Natural killer cell (primary cell): ENCODE data around the gene HAUS8. TPM values are rescaled to one million over a fixed set of nuclear protein-coding genes. Genes with fewer than 3 reads are reported as not detected.

Experiments used
- ATAC-seq, 3 donors: fragments of 150-1000 bp in 2 of 3; fragments of 200-7000 bp in 1 of 3; cut with Tn5 transposase; 1 replicate in 1 of 3; 2 replicates in 2 of 3; pipeline ENCODE4 v1.10.0; 2021; ENCODE audit warnings: mild to moderate bottlenecking in 2 of 3, moderate library complexity in 2 of 3
- DNase-seq, 2 donors: peaks; one replicate each; pipeline versions ENCODE4 v3.0.0 to v3.0.0-alpha.2; 2013 to 2021; ENCODE audit warnings: mixed read lengths in 1 of 2
- H3K27ac ChIP-seq: one replicate; pipeline ENCODE4 v1.5.1; 2013; ENCODE audit warnings: mild to moderate bottlenecking, low read length
- H3K27me3 ChIP-seq: one replicate; pipeline ENCODE4 v1.6.1; 2013; ENCODE audit warnings: low read length; ENCODE audit not compliant: control insufficient read depth, insufficient read depth
- H3K36me3 ChIP-seq: one replicate; pipeline ENCODE4 v1.6.1; 2013; ENCODE audit warnings: low read length; ENCODE audit not compliant: control insufficient read depth, insufficient read depth
- H3K4me1 ChIP-seq: one replicate; pipeline ENCODE4 v1.6.1; 2013; ENCODE audit warnings: low read length; ENCODE audit not compliant: control insufficient read depth, insufficient read depth
- H3K4me3 ChIP-seq: one replicate; pipeline ENCODE4 v1.5.1; 2013; ENCODE audit warnings: low read length
- H3K9me3 ChIP-seq: one replicate; pipeline ENCODE4 v1.6.1; 2013; ENCODE audit warnings: low read length; ENCODE audit not compliant: control insufficient read depth, insufficient read depth
- H3K27ac Mint-ChIP-seq, 2 donors: one replicate each; pipeline ENCODE4 v1.8.0; 2022; ENCODE audit warnings: mild to moderate bottlenecking in 2 of 2, mixed read lengths in 2 of 2, moderate library complexity in 1 of 2
- H3K27me3 Mint-ChIP-seq, 2 donors: one replicate each; pipeline ENCODE4 v1.8.0; 2022; ENCODE audit warnings: low read depth in 2 of 2, mixed read lengths in 2 of 2
- H3K36me3 Mint-ChIP-seq: one replicate; pipeline ENCODE4 v1.8.0; 2022; ENCODE audit warnings: mixed read lengths
- H3K4me1 Mint-ChIP-seq, 2 donors: one replicate each; pipeline ENCODE4 v1.8.0; 2022; ENCODE audit warnings: mixed read lengths in 2 of 2
- H3K4me3 Mint-ChIP-seq: one replicate; pipeline ENCODE4 v1.8.0; 2022; ENCODE audit warnings: mild to moderate bottlenecking, moderate library complexity, mixed read lengths
- H3K9me3 Mint-ChIP-seq, 2 donors: one replicate each; pipeline ENCODE4 v1.8.0; 2022; ENCODE audit warnings: mixed read lengths in 2 of 2
- CTCF ChIP-seq: fragments of 200-600 bp; IDR thresholded peaks from one replicate; pipeline ENCODE4 v1.8.0; 2022; ENCODE audit warnings: antibody characterized with exemption
- WGBS: methylation state at CpG from one replicate; pipeline ENCODE4 v1.1.7; 2013; ENCODE audit warnings: missing lambda C conversion rate; ENCODE audit not compliant: insufficient coverage; 5-methylcytosine and 5-hydroxymethylcytosine counted together
- intact Hi-C: fragments of 100-400 bp; cut with micrococcal nuclease; formaldehyde crosslinking; loops from one replicate; pipeline ENCODE4 v1.14.2; 2022
- total RNA-seq, 4 donors: library from RNA; stranded (reverse); fragments of 120-200 nt in 1 of 4; gene quantifications; one replicate each; pipeline versions ENCODE4 v1.2.3 to v1.2.4, GENCODE V29; 2013 to 2022

HAUS8 gene
- total RNA-seq, 3 donors from 2014 or later (not counting 1 experiment from before 2014, with no cell fraction given): 10.3 to 13.5 (median 10.4) TPM

- H3K4me1 ChIP-seq: peaks cover 10% of the 10 kb centered on the region
- no peak overlapping the region for H3K27ac ChIP-seq
- peaks cover 21% of the 10 kb centered on the region for H3K36me3 ChIP-seq
- no peak overlapping the region for H3K4me3 ChIP-seq
- ATAC-seq (no peak), DNase-seq (no peak)
- TF ChIP-seq CTCF: no peak
- no peak overlapping the region for H3K4me3 Mint-ChIP-seq
- H3K9me3 Mint-ChIP-seq: no peaks in the 10 kb centered on the region
- no peaks in the 10 kb centered on the region for H3K27me3 ChIP-seq
- peaks cover 5% of the 10 kb centered on the region for H3K9me3 ChIP-seq
- H3K27ac Mint-ChIP-seq: no peak overlapping the region
- intact Hi-C loops: no loop called here
- H3K36me3 Mint-ChIP-seq: peaks cover 11% of the 10 kb centered on the region
- WGBS: 97% methylated on average over 7 of the region's 7 CpGs
- H3K4me1 Mint-ChIP-seq: peaks cover 20 to 23% of the 10 kb centered on the region in 2 donors
- H3K27me3 Mint-ChIP-seq: peaks cover 12 to 20% of the 10 kb centered on the region in 2 donors
Measured at GRCh38 chr19:17061691-17062090, 13.6 kb downstream of the HAUS8 start.

GRCh38 chr19:17061205-17061604, 14.0 kb downstream of the HAUS8 start:
- peaks cover 11% of the 10 kb centered on the region for H3K36me3 Mint-ChIP-seq
- DNase-seq (no peak), ATAC-seq (no peak)
- H3K4me3 Mint-ChIP-seq: no peak overlapping the region
- 100% methylated on average over 2 of the region's 3 CpGs for WGBS
- peaks cover 18 to 20% of the 10 kb centered on the region in 2 donors for H3K4me1 Mint-ChIP-seq
- Histone ChIP-seq H3K9me3 (peaks cover 5% of the 10 kb centered on the region), H3K36me3 (peaks cover 21% of the 10 kb centered on the region), H3K27me3 (no peaks in the 10 kb centered on the region), H3K27ac (no peak overlapping the region), H3K4me1 (peaks cover 10% of the 10 kb centered on the region), H3K4me3 (no peak overlapping the region)
- no peak overlapping the region for H3K27ac Mint-ChIP-seq
- peaks cover 12 to 20% of the 10 kb centered on the region in 2 donors for H3K27me3 Mint-ChIP-seq
- TF ChIP-seq CTCF: no peak
- H3K9me3 Mint-ChIP-seq: no peaks in the 10 kb centered on the region
- intact Hi-C loops: no loop called here

- H3K36me3 Mint-ChIP-seq: peaks cover 11% of the 10 kb centered on the region
- H3K36me3 ChIP-seq: peaks cover 21% of the 10 kb centered on the region
Measured at GRCh38 chr19:17060802-17061201, 14.4 kb downstream of the HAUS8 start.

More at GRCh38 chr19:17060802-17061201, 14.4 kb downstream of the HAUS8 start:
- Histone ChIP-seq H3K4me3 (no peak overlapping the region), H3K9me3 (peaks cover 5% of the 10 kb centered on the region), H3K27ac (no peak overlapping the region), H3K27me3 (no peaks in the 10 kb centered on the region), H3K4me1 (peaks cover 8% of the 10 kb centered on the region)
- intact Hi-C loops: no loop called here
- no peak overlapping the region for H3K27ac Mint-ChIP-seq
- ATAC-seq: no peak
- no peaks in the 10 kb centered on the region for H3K9me3 Mint-ChIP-seq
- WGBS: over 99% methylated on average over 3 of the region's 3 CpGs
- no peak for TF ChIP-seq CTCF
- no peak overlapping the region for H3K4me3 Mint-ChIP-seq
- H3K4me1 Mint-ChIP-seq: peaks cover 18 to 20% of the 10 kb centered on the region in 2 donors
- no peak for DNase-seq
- peaks cover 12 to 20% of the 10 kb centered on the region in 2 donors for H3K27me3 Mint-ChIP-seq
